ENCODE data around the gene ARSA. TPM values are rescaled to one million over a fixed set of nuclear protein-coding genes. Genes with fewer than 3 reads are reported as not detected.
A peak's percentile ranks its signal among the peaks of the same experiment; 100 is the strongest.
"Not testable (repeated sequence)": the region's sequence is repeated elsewhere in the genome, so short reads cannot be mapped to it uniquely, and the experiment has no call there.

ARSA gene
- polyA plus RNA-seq, 1 of the 3 experiments (the other 2 are of a cell fraction) = 34.2 TPM

GRCh38 chr22:50660306-50660705, 32.4 kb upstream of the ARSA start:
- TF ChIP-seq CTCF (IDR thresholded peaks at IDR 0.05) = no peak
- no peak for TF ChIP-seq YY1 (IDR thresholded peaks at IDR 0.05; ENCODE audit: low read depth)
- no peak for TF ChIP-seq MEF2A (IDR thresholded peaks at IDR 0.05; ENCODE audit: borderline replicate concordance, low read depth)
- no peak for TF ChIP-seq MAX (IDR thresholded peaks at IDR 0.05; ENCODE audit: low read depth)
- TF ChIP-seq MXI1 (IDR thresholded peaks at IDR 0.05; ENCODE audit: low read depth, low read length) = no peak
- H3F3A ChIP-seq (replicated peaks; ENCODE audit: insufficient read depth) = no peaks in the 10 kb centered on the region
- H3K9me2 ChIP-seq = no peaks in the 10 kb centered on the region
- no peaks in the 10 kb centered on the region for H3K9me3 ChIP-seq
- no peak overlapping the region for H3K27ac ChIP-seq (ENCODE audit: low read depth in 2 of 2, low read length in 1 of 2)
- CTCF ChIA-PET = no interaction called here
- DNase-seq = no peak
- no peaks in the 10 kb centered on the region for H4K20me1 ChIP-seq (ENCODE audit: insufficient read depth)
- POLR2A ChIA-PET = no interaction called here
- no peak overlapping the region for H3K4me3 ChIP-seq (ENCODE audit: low read depth in 2 of 2, low read length in 1 of 2)
- no peak overlapping the region for H2AFZ ChIP-seq (ENCODE audit: low read depth)
- no peaks in the 10 kb centered on the region for H3K27me3 ChIP-seq (ENCODE audit: insufficient read depth)
- no peaks in the 10 kb centered on the region for H3K36me3 ChIP-seq (replicated peaks in 1 of 2; ENCODE audit: control insufficient read depth in 1 of 2, insufficient read depth in 2 of 2, low read length in 1 of 2)
- peaks cover 0 to 15% of the 10 kb centered on the region in 2 experiments; a peak in 2 of 4 replicates for H3K4me1 ChIP-seq (ENCODE audit: control insufficient read depth in 1 of 2, insufficient read depth in 2 of 2, low read depth in 1 of 2, low read length in 1 of 2)
- H3K9ac ChIP-seq = no peak overlapping the region
- no peaks in the 10 kb centered on the region for H3K79me2 ChIP-seq (ENCODE audit: insufficient read depth)
- no peak overlapping the region for H3K4me2 ChIP-seq

- H3K9me2 ChIP-seq; H3F3A ChIP-seq (replicated peaks; ENCODE audit: insufficient read depth); H3K79me2 ChIP-seq (ENCODE audit: insufficient read depth); H3K27ac ChIP-seq (ENCODE audit: low read depth in 2 of 2, low read length in 1 of 2); POLR2A ChIA-PET; H3K27me3 ChIP-seq (ENCODE audit: insufficient read depth); H3K9ac ChIP-seq; H2AFZ ChIP-seq (ENCODE audit: low read depth); H3K36me3 ChIP-seq (replicated peaks in 1 of 2; ENCODE audit: control insufficient read depth in 1 of 2, insufficient read depth in 2 of 2, low read length in 1 of 2); DNase-seq; H3K4me2 ChIP-seq; H4K20me1 ChIP-seq (ENCODE audit: insufficient read depth); CTCF ChIA-PET; H3K9me3 ChIP-seq; H3K4me3 ChIP-seq (ENCODE audit: low read depth in 2 of 2, low read length in 1 of 2): not testable (repeated sequence)
- H3K4me1 ChIP-seq (ENCODE audit: control insufficient read depth in 1 of 2, insufficient read depth in 2 of 2, low read depth in 1 of 2, low read length in 1 of 2) = peaks cover 0 to 15% of the 10 kb centered on the region in 2 experiments; a peak in 2 of 4 replicates
- 63% methylated on average over 7 of the region's 7 CpGs for WGBS (ENCODE audit: low lambda C conversion rate)
Observed at GRCh38 chr22:50659711-50660110, 31.8 kb upstream of the ARSA start.

GRCh38 chr22:50657925-50658324, 30.0 kb upstream of the ARSA start:
- ChIA-PET CTCF (no interaction called here), POLR2A (no interaction called here)
- Histone ChIP-seq H3K79me2 (ENCODE audit: insufficient read depth) (no peaks in the 10 kb centered on the region), H3K27me3 (ENCODE audit: insufficient read depth) (no peaks in the 10 kb centered on the region), H3K36me3 (replicated peaks in 1 of 2; ENCODE audit: control insufficient read depth in 1 of 2, insufficient read depth in 2 of 2, low read length in 1 of 2) (no peaks in the 10 kb centered on the region), H3K9me3 (no peaks in the 10 kb centered on the region), H3K4me1 (ENCODE audit: control insufficient read depth in 1 of 2, insufficient read depth in 2 of 2, low read depth in 1 of 2, low read length in 1 of 2) (peaks cover 0 to 15% of the 10 kb centered on the region in 2 experiments; a peak in 2 of 4 replicates), H3K9ac (no peak overlapping the region), H3F3A (replicated peaks; ENCODE audit: insufficient read depth) (no peaks in the 10 kb centered on the region), H3K4me3 (ENCODE audit: low read depth in 2 of 2, low read length in 1 of 2) (no peak overlapping the region), H2AFZ (ENCODE audit: low read depth) (no peak overlapping the region), H3K9me2 (no peaks in the 10 kb centered on the region), H3K27ac (ENCODE audit: low read depth in 2 of 2, low read length in 1 of 2) (no peak overlapping the region), H3K4me2 (no peak overlapping the region), H4K20me1 (ENCODE audit: insufficient read depth) (no peaks in the 10 kb centered on the region)
- 76% methylated on average over 4 of the region's 4 CpGs for WGBS (ENCODE audit: low lambda C conversion rate)
- TF ChIP-seq RAD21 (IDR thresholded peaks at IDR 0.05; ENCODE audit: low read length) (no peak), SMC3 (IDR thresholded peaks at IDR 0.05; ENCODE audit: low read depth, low read length) (no peak), EZH2phosphoT487 (IDR thresholded peaks at IDR 0.05; ENCODE audit: borderline replicate concordance, low read depth) (no peak), RFX5 (IDR thresholded peaks at IDR 0.05; ENCODE audit: low read length) (no peak), EP300 (IDR thresholded peaks at IDR 0.05; ENCODE audit: borderline replicate concordance in 1 of 2, low read depth in 1 of 2, low read length in 1 of 2) (no peak), TEAD4 (IDR thresholded peaks at IDR 0.05; ENCODE audit: borderline replicate concordance, insufficient read depth) (no peak), USF2 (IDR thresholded peaks at IDR 0.05; ENCODE audit: borderline replicate concordance, low read depth, low read length) (no peak), USF1 (IDR thresholded peaks at IDR 0.05; ENCODE audit: borderline replicate concordance, low read depth) (no peak), CHD2 (IDR thresholded peaks at IDR 0.05; ENCODE audit: low read length, partially characterized antibody) (no peak), NRF1 (IDR thresholded peaks at IDR 0.05; ENCODE audit: low read depth, low read length) (no peak), JUND (IDR thresholded peaks at IDR 0.05) (no peak)
- DNase-seq = peak; percentile 11
